HG03045 (cell line): ENCODE measurements around the gene UBTFL1.
"Not testable (repeated sequence)": the region's sequence is repeated elsewhere in the genome, so short reads cannot be mapped to it uniquely, and the experiment has no call there.

Experiments used
- ATAC-seq: cut with Tn5 transposase; IDR thresholded peaks from one replicate; pipeline ENCODE4 v1.9.1; 2021; ENCODE audit warnings: mild to moderate bottlenecking, moderate library complexity; ENCODE audit not compliant: unreplicated experiment

Gene UBTFL1, protein sequence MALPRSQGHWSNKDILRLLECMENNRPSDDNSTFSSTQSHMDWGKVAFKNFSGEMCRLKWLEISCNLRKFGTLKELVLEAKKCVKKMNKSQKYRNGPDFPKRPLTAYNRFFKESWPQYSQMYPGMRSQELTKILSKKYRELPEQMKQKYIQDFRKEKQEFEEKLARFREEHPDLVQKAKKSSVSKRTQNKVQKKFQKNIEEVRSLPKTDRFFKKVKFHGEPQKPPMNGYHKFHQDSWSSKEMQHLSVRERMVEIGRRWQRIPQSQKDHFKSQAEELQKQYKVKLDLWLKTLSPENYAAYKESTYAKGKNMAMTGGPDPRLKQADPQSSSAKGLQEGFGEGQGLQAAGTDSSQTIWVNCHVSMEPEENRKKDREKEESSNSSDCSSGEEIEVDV

GRCh38 chr11:90085650-90086049, at the start of gene UBTFL1:
Gene UBTFL1 (plus strand): TSS chr11:90085950. CDS start chr11:90085950, 0 bp downstream.
- ATAC-seq: not testable (repeated sequence)

- not testable (repeated sequence) for ATAC-seq
Measured at GRCh38 chr11:90051591-90052209, 34.0 kb upstream of the UBTFL1 start.

- ATAC-seq: not testable (repeated sequence)
Measured at GRCh38 chr11:90052311-90052710, 33.4 kb upstream of the UBTFL1 start.

DNA sequence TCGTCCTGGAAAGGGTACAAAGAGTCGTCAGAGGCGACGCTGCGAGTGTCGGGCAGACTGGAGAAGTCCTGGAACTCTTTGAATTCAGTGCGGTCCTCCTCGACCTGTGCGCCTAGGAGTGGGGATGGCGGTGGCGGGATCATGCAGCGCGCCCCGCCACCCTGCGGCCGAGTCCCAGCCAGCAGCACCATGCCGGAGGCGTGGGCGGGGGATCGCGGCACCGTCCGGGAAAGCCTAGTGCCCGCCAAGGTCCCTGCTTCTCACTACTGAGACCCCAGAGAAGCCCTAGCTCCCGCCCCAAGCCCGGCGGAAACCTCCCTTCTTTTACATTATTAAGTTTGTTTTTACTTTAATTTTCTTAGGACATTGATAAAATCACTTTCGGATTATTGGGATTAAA, 32.2 kb upstream of the UBTFL1 start:
- ATAC-seq: not testable (repeated sequence)

DNA sequence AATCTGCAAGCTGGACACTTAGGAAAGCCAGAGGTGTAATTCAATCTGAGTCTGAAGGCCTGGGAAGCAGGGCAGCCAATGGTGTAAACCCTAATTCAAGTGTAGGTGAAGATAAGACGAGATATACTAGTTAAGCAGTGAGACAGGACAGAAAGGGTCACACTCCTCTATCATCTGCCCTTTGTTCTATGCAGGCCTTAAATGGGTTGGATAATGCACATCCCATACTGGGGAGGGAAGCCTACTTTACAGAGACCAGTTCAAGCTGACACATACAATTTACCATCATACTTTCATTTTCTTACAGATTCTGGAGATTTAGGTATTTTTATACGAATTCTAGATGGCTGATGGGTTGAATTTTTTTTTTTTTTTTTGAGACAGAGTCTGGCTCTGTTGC, 3.0 kb downstream of the UBTFL1 start:
- ATAC-seq: not testable (repeated sequence)

DNA sequence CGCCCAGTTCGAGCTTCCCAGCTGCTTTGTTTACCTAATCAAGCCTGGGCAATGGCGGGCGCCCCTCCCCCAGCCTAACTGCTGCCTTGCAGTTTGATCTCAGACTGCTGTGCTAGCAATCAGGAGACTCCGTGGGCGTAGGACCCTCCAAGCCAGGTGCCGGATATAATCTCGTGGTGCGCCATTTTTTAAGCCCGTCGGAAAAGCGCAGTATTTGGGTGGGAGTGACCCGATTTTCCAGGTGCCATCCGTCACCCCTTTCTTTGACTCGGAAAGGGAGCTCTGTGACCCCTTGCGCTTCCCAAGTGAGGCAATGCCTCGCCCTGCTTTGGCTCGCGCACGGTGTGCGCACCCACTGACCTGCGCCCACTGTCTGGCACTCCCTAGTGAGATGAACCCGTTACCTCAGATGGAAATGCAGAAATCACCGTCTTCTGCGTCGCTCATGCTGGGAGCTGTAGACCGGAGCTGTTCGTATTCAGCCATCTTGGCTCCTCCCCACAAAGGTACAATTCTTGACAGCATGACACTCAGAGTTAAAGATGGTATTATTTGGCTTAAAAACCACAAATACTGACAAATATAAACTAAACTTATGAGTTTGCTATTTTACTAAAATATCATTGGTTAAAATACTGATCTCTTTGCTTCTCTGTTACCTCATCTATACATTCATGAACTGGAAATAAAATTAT, 9.6 kb downstream of the UBTFL1 start:
- ATAC-seq: not testable (repeated sequence)

- not testable (repeated sequence) for ATAC-seq
Measured at GRCh38 chr11:90098261-90098660, 12.5 kb downstream of the UBTFL1 start.

DNA sequence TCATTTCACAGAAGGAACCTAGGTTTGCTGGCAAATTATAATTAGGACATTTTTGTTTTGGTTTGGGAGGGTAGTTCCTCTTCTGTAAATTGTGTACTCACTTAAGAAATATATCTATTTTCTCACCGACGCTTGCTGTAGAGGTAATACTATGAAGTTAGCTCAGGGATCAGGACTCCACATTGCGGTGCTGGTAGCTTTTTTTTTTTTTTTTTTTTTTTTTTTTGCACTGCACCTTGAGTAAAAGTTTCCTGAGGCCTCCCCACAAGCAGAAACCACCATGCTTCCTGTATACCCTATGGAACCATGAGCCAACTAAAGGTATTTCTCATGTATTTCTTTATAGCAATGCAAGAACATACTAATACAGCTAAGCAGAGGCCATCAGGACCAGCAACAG, 14.7 kb downstream of the UBTFL1 start:
- no peak for ATAC-seq

DNA sequence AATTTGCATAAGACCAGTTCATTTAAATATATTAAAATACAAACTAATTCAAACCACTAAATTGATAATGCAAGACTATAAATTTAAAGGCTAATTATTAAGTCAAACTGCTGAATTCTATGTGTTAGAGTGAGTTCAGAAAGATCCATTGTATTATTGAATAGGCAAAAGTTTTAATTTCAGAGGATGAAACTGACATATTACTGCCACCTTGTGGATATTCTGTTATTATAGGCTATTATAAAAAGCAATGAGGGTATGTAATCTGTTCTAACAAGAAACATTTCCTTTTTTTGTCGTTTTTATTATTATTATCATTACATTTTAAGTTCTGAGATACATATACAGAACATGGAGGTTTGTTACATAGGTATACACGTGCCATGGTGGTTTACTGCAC, 27.8 kb downstream of the UBTFL1 start:
- no peak for ATAC-seq

- ATAC-seq: no peak
Measured at GRCh38 chr11:90120191-90120590, 34.4 kb downstream of the UBTFL1 start.

DNA sequence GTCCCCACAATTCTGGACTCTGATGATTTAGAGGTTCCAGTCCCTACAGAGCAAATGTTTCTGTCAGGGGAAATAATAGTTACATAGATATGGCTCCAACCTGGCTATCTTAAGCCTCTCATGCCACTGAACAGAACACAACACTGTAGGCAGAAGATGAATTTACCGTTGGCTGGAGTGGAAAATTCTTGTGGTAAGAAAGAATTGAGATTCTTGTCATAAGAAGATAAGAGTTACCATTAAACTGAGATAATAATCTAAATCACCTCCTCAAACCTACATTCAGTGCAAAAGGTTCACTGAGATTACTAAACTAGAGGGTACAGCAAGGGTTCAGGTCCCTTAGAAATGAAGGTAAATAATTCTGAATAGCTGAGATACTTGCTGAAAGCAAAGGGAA, 38.6 kb downstream of the UBTFL1 start:
- no peak for ATAC-seq

- ATAC-seq: no peak
Measured at GRCh38 chr11:90124946-90125345, 39.2 kb downstream of the UBTFL1 start.

DNA sequence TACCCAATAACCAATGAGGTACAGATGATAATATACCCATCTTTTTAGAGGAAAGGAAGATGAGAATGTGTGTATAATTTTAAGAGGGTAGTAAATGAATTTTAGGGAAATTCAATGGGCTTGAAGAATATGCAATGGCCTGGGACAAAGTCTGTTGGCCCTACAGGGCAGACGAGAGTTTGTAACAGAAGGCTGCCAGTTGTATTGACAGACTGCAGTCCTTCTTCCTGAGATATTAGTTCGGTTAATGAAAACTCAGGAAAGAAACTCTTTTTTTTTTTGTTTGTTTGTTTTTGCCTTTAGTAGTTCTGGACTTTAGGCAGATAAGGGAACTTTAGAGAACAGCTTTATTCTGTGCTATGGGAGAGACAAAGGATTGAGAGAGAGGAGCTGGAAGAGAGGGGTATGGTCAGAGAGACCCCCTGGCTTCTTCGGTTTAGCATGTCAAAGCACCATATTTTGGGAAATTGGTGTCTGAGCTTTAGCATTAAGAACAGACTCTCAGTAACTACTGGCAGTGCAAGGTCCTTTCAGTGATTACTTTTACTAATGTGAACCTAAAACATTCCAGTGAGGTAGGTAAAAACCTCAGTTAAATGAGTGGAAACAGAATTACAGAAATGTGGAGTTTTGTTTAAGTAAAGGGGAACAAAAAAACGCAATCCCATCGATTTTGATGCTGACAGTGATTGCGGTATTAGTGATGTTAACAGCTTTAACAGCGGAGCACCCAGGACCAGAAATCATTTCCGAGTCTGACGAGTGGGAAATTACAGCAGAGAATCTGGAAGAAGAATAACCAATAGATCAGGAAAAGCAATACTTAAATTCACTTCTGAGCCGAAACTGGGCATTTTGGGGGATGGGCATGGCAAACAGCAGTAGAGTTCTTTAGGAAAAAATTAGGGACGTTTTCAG, 48.1 kb downstream of the UBTFL1 start:
- ATAC-seq: no peak

GRCh38 chr11:90134478-90135003, 48.8 kb downstream of the UBTFL1 start, which contains the start of gene NAALAD2:
Gene NAALAD2 (plus strand): TSS chr11:90134663. CDS start chr11:90134759, 96 bp downstream.
- ATAC-seq: no peak

DNA sequence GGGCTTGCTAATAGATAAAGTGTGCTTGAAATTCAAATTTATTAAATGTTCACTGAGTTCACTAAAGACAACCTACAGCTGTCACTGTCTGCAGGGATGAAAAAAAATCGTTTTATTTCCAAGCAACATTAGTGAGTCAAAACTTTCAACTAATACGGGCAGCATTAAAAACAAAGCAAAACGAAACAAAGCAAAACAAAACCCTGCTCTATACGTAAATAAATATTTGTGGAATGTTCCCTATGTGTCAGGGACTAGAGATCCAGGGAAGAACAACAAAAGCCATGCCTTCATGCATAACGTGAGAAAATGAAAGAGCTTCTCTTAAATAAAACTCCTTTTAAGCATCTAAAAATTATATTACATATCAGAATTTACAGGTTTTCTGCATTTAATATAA, 49.3 kb downstream of the UBTFL1 start:
- no peak for ATAC-seq
